ENCODE results near the gene ASB1.

ASB1 gene

GRCh38 chr2:238401551-238401950, 25.2 kb upstream of the ASB1 start:
- no peak for TF ChIP-seq FOXP2 (optimal IDR thresholded peaks at IDR 0.05; ENCODE audit: borderline replicate concordance, extremely low read depth, extremely low read length, insufficient read depth)
- TF ChIP-seq POLR2AphosphoS5 (IDR thresholded peaks at IDR 0.05; ENCODE audit: low read depth, low read length), result no peak
- TF ChIP-seq, protein P1, sequence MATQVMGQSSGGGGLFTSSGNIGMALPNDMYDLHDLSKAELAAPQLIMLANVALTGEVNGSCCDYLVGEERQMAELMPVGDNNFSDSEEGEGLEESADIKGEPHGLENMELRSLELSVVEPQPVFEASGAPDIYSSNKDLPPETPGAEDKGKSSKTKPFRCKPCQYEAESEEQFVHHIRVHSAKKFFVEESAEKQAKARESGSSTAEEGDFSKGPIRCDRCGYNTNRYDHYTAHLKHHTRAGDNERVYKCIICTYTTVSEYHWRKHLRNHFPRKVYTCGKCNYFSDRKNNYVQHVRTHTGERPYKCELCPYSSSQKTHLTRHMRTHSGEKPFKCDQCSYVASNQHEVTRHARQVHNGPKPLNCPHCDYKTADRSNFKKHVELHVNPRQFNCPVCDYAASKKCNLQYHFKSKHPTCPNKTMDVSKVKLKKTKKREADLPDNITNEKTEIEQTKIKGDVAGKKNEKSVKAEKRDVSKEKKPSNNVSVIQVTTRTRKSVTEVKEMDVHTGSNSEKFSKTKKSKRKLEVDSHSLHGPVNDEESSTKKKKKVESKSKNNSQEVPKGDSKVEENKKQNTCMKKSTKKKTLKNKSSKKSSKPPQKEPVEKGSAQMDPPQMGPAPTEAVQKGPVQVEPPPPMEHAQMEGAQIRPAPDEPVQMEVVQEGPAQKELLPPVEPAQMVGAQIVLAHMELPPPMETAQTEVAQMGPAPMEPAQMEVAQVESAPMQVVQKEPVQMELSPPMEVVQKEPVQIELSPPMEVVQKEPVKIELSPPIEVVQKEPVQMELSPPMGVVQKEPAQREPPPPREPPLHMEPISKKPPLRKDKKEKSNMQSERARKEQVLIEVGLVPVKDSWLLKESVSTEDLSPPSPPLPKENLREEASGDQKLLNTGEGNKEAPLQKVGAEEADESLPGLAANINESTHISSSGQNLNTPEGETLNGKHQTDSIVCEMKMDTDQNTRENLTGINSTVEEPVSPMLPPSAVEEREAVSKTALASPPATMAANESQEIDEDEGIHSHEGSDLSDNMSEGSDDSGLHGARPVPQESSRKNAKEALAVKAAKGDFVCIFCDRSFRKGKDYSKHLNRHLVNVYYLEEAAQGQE (IDR thresholded peaks at IDR 0.05; ENCODE audit: insufficient read depth in 1 of 2, low read depth in 2 of 2, low read length in 2 of 2), result no peak
- no peak for TF ChIP-seq TAF1 (IDR thresholded peaks at IDR 0.05; ENCODE audit: borderline replicate concordance, insufficient read depth, low read length)
- no peak for TF ChIP-seq SIN3A (IDR thresholded peaks at IDR 0.05; ENCODE audit: borderline replicate concordance, insufficient read depth, low read length)

DNA sequence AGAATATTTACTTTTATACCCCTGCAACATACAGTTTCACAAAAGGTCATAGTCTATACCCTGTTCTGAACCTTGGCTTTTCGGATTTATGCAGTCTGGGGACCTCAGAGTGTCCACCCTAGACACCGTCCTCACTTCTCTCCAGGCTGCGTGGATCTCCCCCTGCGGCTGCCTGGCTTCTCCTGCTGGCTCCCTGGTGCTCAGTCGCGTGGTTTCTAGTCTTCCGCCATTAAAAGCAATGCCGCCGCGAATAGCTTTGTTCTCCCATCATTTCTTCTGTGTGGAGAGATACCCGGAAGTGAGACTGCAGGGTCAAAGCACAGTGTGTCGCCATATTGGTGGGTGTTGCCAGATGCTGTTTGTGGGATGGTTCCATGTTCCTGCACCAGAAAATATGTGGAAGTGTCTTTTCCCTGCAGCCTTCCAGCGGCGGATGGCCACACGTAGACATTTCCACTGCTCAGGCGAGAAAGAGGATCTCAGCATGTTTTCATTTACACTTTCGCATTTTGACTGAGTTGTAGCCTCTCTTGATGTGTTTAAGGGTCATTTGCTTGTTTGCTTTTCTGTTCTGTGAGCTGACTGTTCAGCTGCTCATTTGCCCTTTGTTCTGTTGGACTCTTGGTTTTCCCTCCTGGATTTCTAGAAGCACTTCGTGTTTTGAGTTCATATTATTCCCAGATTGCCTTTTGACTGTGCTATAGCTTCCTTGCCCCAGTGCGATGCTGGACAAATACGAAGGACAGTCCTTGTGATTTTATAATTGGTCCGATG, 22.9 kb upstream of the ASB1 start:
- no peak for TF ChIP-seq SIN3A (IDR thresholded peaks at IDR 0.05; ENCODE audit: borderline replicate concordance, insufficient read depth, low read length)
- TF ChIP-seq, protein P1 (IDR thresholded peaks at IDR 0.05; ENCODE audit: insufficient read depth in 1 of 2, low read depth in 2 of 2, low read length in 2 of 2), result no peak
- TF ChIP-seq FOXP2 (optimal IDR thresholded peaks at IDR 0.05; ENCODE audit: borderline replicate concordance, extremely low read depth, extremely low read length, insufficient read depth), result no peak
- no peak for TF ChIP-seq POLR2AphosphoS5 (IDR thresholded peaks at IDR 0.05; ENCODE audit: low read depth, low read length)
- TF ChIP-seq TAF1 (IDR thresholded peaks at IDR 0.05; ENCODE audit: borderline replicate concordance, insufficient read depth, low read length), result no peak

DNA sequence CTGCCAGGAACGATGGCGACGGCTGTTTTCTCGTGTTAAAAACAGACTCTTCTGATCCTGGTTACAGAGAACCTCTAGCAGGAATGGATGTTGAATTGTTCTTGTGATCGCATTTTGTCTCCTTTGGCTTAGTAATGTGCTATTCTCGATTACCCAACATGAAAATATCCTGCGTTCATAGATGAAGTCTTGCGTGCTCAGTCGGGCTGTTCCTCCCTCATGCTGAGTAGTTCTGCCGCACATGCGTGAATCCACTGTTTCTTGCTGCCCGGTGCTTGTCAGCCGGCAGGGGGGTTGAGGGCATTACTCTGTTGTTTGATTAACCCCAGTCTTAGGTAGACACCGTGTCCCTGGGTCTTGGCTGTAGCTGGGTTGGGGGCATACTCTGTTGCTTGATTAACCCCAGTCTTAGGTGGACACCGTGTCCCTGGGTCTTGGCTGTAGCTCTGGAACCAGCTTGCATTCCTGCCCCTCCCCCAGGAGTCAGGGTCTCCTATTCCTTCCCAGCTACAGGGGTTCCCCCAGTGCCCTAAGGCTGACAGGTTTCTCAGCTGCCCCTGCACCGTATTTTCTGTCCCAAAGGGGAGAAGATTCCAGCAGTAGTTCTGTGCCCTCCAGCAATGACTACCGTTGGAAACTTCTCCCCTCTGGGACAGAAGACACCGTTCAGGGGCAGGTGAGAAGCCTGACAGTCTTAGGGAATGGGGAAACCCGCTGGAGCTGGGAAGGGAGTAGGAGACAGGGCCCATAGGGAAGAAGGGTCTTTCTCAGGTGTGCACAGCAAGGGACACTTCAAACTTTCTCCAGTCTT, 22.1 kb upstream of the ASB1 start:
- TF ChIP-seq FOXP2 (optimal IDR thresholded peaks at IDR 0.05; ENCODE audit: borderline replicate concordance, extremely low read depth, extremely low read length, insufficient read depth) (no peak), TAF1 (IDR thresholded peaks at IDR 0.05; ENCODE audit: borderline replicate concordance, insufficient read depth, low read length) (no peak), SIN3A (IDR thresholded peaks at IDR 0.05; ENCODE audit: borderline replicate concordance, insufficient read depth, low read length) (no peak), POLR2AphosphoS5 (IDR thresholded peaks at IDR 0.05; ENCODE audit: low read depth, low read length) (no peak)
- TF ChIP-seq, protein P1 (IDR thresholded peaks at IDR 0.05; ENCODE audit: insufficient read depth in 1 of 2, low read depth in 2 of 2, low read length in 2 of 2), result no peak

- no peak for TF ChIP-seq POLR2AphosphoS5 (IDR thresholded peaks at IDR 0.05; ENCODE audit: low read depth, low read length)
- TF ChIP-seq, protein P1 (IDR thresholded peaks at IDR 0.05; ENCODE audit: insufficient read depth in 1 of 2, low read depth in 2 of 2, low read length in 2 of 2), result no peak
- TF ChIP-seq FOXP2 (optimal IDR thresholded peaks at IDR 0.05; ENCODE audit: borderline replicate concordance, extremely low read depth, extremely low read length, insufficient read depth), result no peak
- TF ChIP-seq TAF1 (IDR thresholded peaks at IDR 0.05; ENCODE audit: borderline replicate concordance, insufficient read depth, low read length), result no peak
- no peak for TF ChIP-seq SIN3A (IDR thresholded peaks at IDR 0.05; ENCODE audit: borderline replicate concordance, insufficient read depth, low read length)
Observed at GRCh38 chr2:238406221-238406997, 20.3 kb upstream of the ASB1 start.
